GM23248 (cell line): Measurements from ENCODE around the gene TMEM171. TPM values are rescaled to one million over a fixed set of nuclear protein-coding genes. Genes with fewer than 3 reads are reported as not detected.

Experiments
- DNase-seq: peaks from one replicate; pipeline ENCODE4 v3.0.0-alpha.2; 2015
- H2AFZ ChIP-seq: fragments of 200-600 bp; sonication (generic); 2 replicates; pipeline ENCODE4 v1.6.1; 2016; ENCODE audit warnings: antibody characterized with exemption
- H3F3A ChIP-seq: fragments of 200-600 bp; sonication (generic); 2 replicates; pipeline ENCODE4 v1.6.1; 2016; ENCODE audit warnings: mild to moderate bottlenecking, antibody characterized with exemption, mixed run types; ENCODE audit not compliant: insufficient read depth
- H3K27ac ChIP-seq: fragments of 200-600 bp; sonication (generic); 2 replicates; pipeline ENCODE4 v1.5.1; 2016; ENCODE audit warnings: mild to moderate bottlenecking
- H3K27me3 ChIP-seq: fragments of 200-600 bp; sonication (generic); replicated peaks from 2 replicates; pipeline ENCODE4 v1.6.1; 2016; ENCODE audit warnings: mild to moderate bottlenecking; ENCODE audit not compliant: insufficient read depth
- H3K36me3 ChIP-seq: fragments of 200-600 bp; sonication (generic); 2 replicates; pipeline ENCODE4 v1.6.1; 2016; ENCODE audit warnings: low read depth, mild to moderate bottlenecking
- H3K4me1 ChIP-seq: fragments of 200-600 bp; sonication (generic); 2 replicates; pipeline ENCODE4 v1.6.1; 2016; ENCODE audit warnings: mild to moderate bottlenecking; ENCODE audit not compliant: insufficient read depth
- H3K4me2 ChIP-seq: fragments of 200-600 bp; sonication (generic); one replicate; pipeline ENCODE4 v1.6.1; 2016; ENCODE audit warnings: mild to moderate bottlenecking; ENCODE audit not compliant: unreplicated experiment
- H3K4me3 ChIP-seq: fragments of 200-600 bp; sonication (generic); 2 replicates; pipeline ENCODE4 v1.5.1; 2016; ENCODE audit warnings: mild to moderate bottlenecking
- H3K79me2 ChIP-seq: fragments of 200-600 bp; sonication (generic); 2 replicates; pipeline ENCODE4 v1.6.1; 2016; ENCODE audit warnings: mild to moderate bottlenecking; ENCODE audit not compliant: insufficient read depth
- H3K9ac ChIP-seq: fragments of 200-600 bp; sonication (generic); 2 replicates; pipeline ENCODE4 v1.6.1; 2016; ENCODE audit warnings: mild to moderate bottlenecking
- H3K9me2 ChIP-seq: fragments of 200-600 bp; sonication (generic); 2 replicates; pipeline ENCODE4 v1.6.1; 2016; ENCODE audit warnings: mixed run types, mild to moderate bottlenecking, moderate library complexity; ENCODE audit not compliant: insufficient read depth
- H3K9me3 ChIP-seq: fragments of 200-600 bp; sonication (generic); one replicate; pipeline ENCODE4 v1.6.1; 2017; ENCODE audit warnings: low read depth
- H4K20me1 ChIP-seq: fragments of 200-600 bp; sonication (generic); 2 replicates; pipeline ENCODE4 v1.6.0; 2016; ENCODE audit not compliant: insufficient read depth
- EZH2 ChIP-seq: fragments of 200-600 bp; sonication (generic); IDR thresholded peaks from 2 replicates; pipeline ENCODE4 v1.6.1; 2018; ENCODE audit warnings: antibody characterized with exemption, mild to moderate bottlenecking; ENCODE audit not compliant: insufficient read depth, poor library complexity, severe bottlenecking
- EZH2phosphoT487 ChIP-seq: fragments of 200-600 bp; sonication (generic); IDR thresholded peaks from 2 replicates; pipeline ENCODE4 v1.6.1; 2018; ENCODE audit warnings: antibody characterized with exemption, moderate library complexity, mild to moderate bottlenecking, low read depth; ENCODE audit not compliant: insufficient read depth
- WGBS, 2 experiments: methylation state at CpG; one replicate each; pipeline ENCODE4 v1.1.6; 2015 to 2017; ENCODE audit warnings: low lambda C conversion rate in 2 of 2, low coverage in 1 of 2; ENCODE audit errors: missing lambda C conversion rate in 2 of 2; 5-methylcytosine and 5-hydroxymethylcytosine counted together
- in situ Hi-C: fragments of 300-500 bp; cut with MboI; formaldehyde crosslinking; loops from 2 replicates; pipeline ENCODE4 v1.15.0; 2020
- polyA plus RNA-seq: library from polyadenylated mRNA; unstranded; fragments of >200 nt; fragmentation: Nextera tagmentation; extraction: Ambion mirVana; gene quantifications from 2 replicates; pipeline ENCODE4 v1.2.1, GENCODE V29; 2016
- total RNA-seq: library from RNA; depleted of rRNA; stranded (reverse); fragments of >200 nt; shearing (Covaris generic); gene quantifications from 2 replicates; pipeline ENCODE4 v1.2.3, GENCODE V29; 2014

TMEM171 gene
- total and polyA plus RNA-seq, 2 experiments from 2014 or later, result 6.7 to 11.0 TPM

GRCh38 chr5:73094415-73094814 is 26.0 kb upstream of the TMEM171 start:
- Histone ChIP-seq H4K20me1 (no peaks in the 10 kb centered on the region), H3K4me3 (no peak overlapping the region), H3K9me2 (no peaks in the 10 kb centered on the region), H3K79me2 (no peaks in the 10 kb centered on the region), H3K4me2 (peak overlapping the region; percentile 46), H3F3A (no peaks in the 10 kb centered on the region), H2AFZ (no peak overlapping the region), H3K9me3 (no peaks in the 10 kb centered on the region), H3K27ac (peak overlapping the region; percentile 58), H3K27me3 (no peaks in the 10 kb centered on the region), H3K4me1 (peaks cover 11% of the 10 kb centered on the region), H3K9ac (no peak overlapping the region), H3K36me3 (0 out of 2 replicates have a peak, but pooled peaks cover 2% of the 10 kb centered on the region)
- in situ Hi-C loops, result loop anchor here (10.0 kb wide), 1 partner anchor 350 kb away; the partner anchor contains the start of gene FOXD1
- no peak for DNase-seq
- 50 to 60% methylated on average over 1 of the region's 1 CpG for WGBS, 2 experiments
- TF ChIP-seq EZH2, result no peak

DNA sequence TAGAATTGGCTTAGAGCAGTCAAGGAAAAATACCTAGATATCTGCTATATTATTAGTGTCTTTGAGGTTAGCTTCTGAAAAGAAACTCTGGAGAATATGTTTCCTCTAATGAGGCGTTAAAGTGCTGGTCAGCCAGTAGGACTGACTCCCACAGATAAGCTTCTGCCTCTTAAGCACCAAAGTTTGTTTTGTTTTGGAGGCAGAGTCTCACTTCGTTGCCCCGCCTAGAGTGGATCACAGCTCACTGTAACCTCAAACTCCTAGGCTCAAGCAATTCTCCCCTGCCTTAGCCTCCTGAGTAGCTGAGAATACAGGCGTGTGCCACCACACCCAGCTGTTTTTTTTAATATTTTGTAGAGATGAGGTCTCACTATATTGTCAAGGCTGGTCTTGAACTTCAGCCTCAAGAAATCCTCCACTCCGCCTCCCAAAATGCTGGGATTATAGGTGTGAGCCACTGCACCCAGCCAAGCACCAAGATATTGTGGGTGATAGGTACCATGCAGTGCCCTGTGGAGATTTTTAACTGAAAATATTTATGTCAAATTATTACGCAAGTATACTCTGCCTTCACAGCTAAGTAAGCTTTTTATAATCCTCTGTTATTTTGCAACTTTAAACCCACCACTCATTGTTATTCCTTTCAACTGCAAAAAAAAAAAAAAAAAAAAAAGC is 24.7 kb upstream of the TMEM171 start:
- no peaks in the 10 kb centered on the region for H3K79me2 ChIP-seq
- H3K27me3 ChIP-seq, result no peaks in the 10 kb centered on the region
- no peak for DNase-seq
- 96 to 98% methylated on average over 6 of the region's 6 CpGs for WGBS, 2 experiments
- H3K27ac ChIP-seq, result no peak overlapping the region
- in situ Hi-C loops, result loop anchor here (10.0 kb wide), 1 partner anchor 349 kb away; the partner anchor contains the start of gene FOXD1
- no peak overlapping the region for H3K4me2 ChIP-seq
- TF ChIP-seq EZH2phosphoT487, result no peak
- no peak for TF ChIP-seq EZH2
- H3K36me3 ChIP-seq, result no peaks in the 10 kb centered on the region
- H2AFZ ChIP-seq, result no peak overlapping the region
- H3K9me2 ChIP-seq, result no peaks in the 10 kb centered on the region
- no peaks in the 10 kb centered on the region for H4K20me1 ChIP-seq
- H3K9ac ChIP-seq, result no peak overlapping the region
- H3K4me3 ChIP-seq, result no peak overlapping the region
- no peaks in the 10 kb centered on the region for H3K9me3 ChIP-seq
- H3F3A ChIP-seq, result no peaks in the 10 kb centered on the region
- peaks cover 11% of the 10 kb centered on the region for H3K4me1 ChIP-seq

GRCh38 chr5:73096239-73096575 is 24.2 kb upstream of the TMEM171 start:
- no peak for TF ChIP-seq EZH2phosphoT487
- no peak for TF ChIP-seq EZH2
- Histone ChIP-seq H3F3A (no peaks in the 10 kb centered on the region), H3K9me3 (no peaks in the 10 kb centered on the region)

GRCh38 chr5:73097740-73098139 is 22.6 kb upstream of the TMEM171 start:
- H3K9me2 ChIP-seq, result no peaks in the 10 kb centered on the region
- no peak overlapping the region for H3K9ac ChIP-seq
- no peaks in the 10 kb centered on the region for H3K27me3 ChIP-seq
- H3K79me2 ChIP-seq, result no peaks in the 10 kb centered on the region
- H3K36me3 ChIP-seq, result no peaks in the 10 kb centered on the region
- peaks cover 11% of the 10 kb centered on the region for H3K4me1 ChIP-seq
- no peak overlapping the region for H3K27ac ChIP-seq
- no peaks in the 10 kb centered on the region for H3K9me3 ChIP-seq
- no peak overlapping the region for H3K4me2 ChIP-seq
- H3F3A ChIP-seq, result no peaks in the 10 kb centered on the region
- in situ Hi-C loops, result loop anchor here (10.0 kb wide), 1 partner anchor 347 kb away; the partner anchor contains the start of gene FOXD1
- no peak for DNase-seq
- no peak for TF ChIP-seq EZH2
- TF ChIP-seq EZH2phosphoT487, result no peak
- 89 to 95% methylated on average over 2 of the region's 2 CpGs for WGBS, 2 experiments
- H4K20me1 ChIP-seq, result no peaks in the 10 kb centered on the region
- no peak overlapping the region for H2AFZ ChIP-seq
- no peak overlapping the region for H3K4me3 ChIP-seq

More at GRCh38 chr5:73096239-73096575, 24.2 kb upstream of the TMEM171 start:
- Histone ChIP-seq H3K27me3 (no peaks in the 10 kb centered on the region), H3K4me1 (peaks cover 11% of the 10 kb centered on the region), H4K20me1 (no peaks in the 10 kb centered on the region), H3K9ac (no peak overlapping the region), H3K9me2 (no peaks in the 10 kb centered on the region), H3K79me2 (no peaks in the 10 kb centered on the region), H3K4me2 (no peak overlapping the region), H3K4me3 (no peak overlapping the region), H2AFZ (no peak overlapping the region), H3K27ac (no peak overlapping the region), H3K36me3 (no peaks in the 10 kb centered on the region)
- peak; percentile 23 for DNase-seq
- in situ Hi-C loops, result loop anchor here (10.0 kb wide), 1 partner anchor 349 kb away; the partner anchor contains the start of gene FOXD1
- 95 to 100% methylated on average over 1 of the region's 1 CpG for WGBS, 2 experiments

GRCh38 chr5:73100109-73100508 is 20.3 kb upstream of the TMEM171 start:
- 71 to 77% methylated on average over 4 of the region's 4 CpGs for WGBS, 2 experiments

More at GRCh38 chr5:73100109-73100508, 20.3 kb upstream of the TMEM171 start:
- Histone ChIP-seq H3K27ac (no peak overlapping the region), H2AFZ (no peak overlapping the region), H3K4me3 (no peak overlapping the region), H3F3A (no peaks in the 10 kb centered on the region), H3K36me3 (no peaks in the 10 kb centered on the region), H3K9me2 (no peaks in the 10 kb centered on the region), H4K20me1 (no peaks in the 10 kb centered on the region), H3K9me3 (no peaks in the 10 kb centered on the region), H3K27me3 (no peaks in the 10 kb centered on the region), H3K4me2 (no peak overlapping the region), H3K9ac (no peak overlapping the region), H3K79me2 (no peaks in the 10 kb centered on the region), H3K4me1 (no peaks in the 10 kb centered on the region)
- TF ChIP-seq EZH2, result no peak
- no peak for TF ChIP-seq EZH2phosphoT487
- DNase-seq, result no peak
- in situ Hi-C loops, result no loop called here
